Left lobe of liver (tissue), 2 donors: ENCODE data around the gene ABCG1. TPM values are rescaled to one million over a fixed set of nuclear protein-coding genes. Genes with fewer than 3 reads are reported as not detected.

Source experiments
- ATAC-seq: fragments of 200-7000 bp; cut with Tn5 transposase; one replicate; pipeline ENCODE4 v1.9.1; 2020; ENCODE audit warnings: mild to moderate bottlenecking, moderate library complexity
- DNase-seq: peaks from one replicate; pipeline ENCODE4 v3.0.0-alpha.2; 2020; ENCODE audit warnings: low spot score
- total RNA-seq: library from RNA; stranded (reverse); gene quantifications from one replicate; pipeline ENCODE4 v1.2.1, GENCODE V29; 2021
- donor health status: DM: no; HTN: no; CAD: no; lungs with moderate emphysema.
- donor health status: DM: no; HTN: yes; CAD: no.

Gene ABCG1
- total RNA-seq, 1 donor from 2014 or later, result 4.7 TPM

DNA sequence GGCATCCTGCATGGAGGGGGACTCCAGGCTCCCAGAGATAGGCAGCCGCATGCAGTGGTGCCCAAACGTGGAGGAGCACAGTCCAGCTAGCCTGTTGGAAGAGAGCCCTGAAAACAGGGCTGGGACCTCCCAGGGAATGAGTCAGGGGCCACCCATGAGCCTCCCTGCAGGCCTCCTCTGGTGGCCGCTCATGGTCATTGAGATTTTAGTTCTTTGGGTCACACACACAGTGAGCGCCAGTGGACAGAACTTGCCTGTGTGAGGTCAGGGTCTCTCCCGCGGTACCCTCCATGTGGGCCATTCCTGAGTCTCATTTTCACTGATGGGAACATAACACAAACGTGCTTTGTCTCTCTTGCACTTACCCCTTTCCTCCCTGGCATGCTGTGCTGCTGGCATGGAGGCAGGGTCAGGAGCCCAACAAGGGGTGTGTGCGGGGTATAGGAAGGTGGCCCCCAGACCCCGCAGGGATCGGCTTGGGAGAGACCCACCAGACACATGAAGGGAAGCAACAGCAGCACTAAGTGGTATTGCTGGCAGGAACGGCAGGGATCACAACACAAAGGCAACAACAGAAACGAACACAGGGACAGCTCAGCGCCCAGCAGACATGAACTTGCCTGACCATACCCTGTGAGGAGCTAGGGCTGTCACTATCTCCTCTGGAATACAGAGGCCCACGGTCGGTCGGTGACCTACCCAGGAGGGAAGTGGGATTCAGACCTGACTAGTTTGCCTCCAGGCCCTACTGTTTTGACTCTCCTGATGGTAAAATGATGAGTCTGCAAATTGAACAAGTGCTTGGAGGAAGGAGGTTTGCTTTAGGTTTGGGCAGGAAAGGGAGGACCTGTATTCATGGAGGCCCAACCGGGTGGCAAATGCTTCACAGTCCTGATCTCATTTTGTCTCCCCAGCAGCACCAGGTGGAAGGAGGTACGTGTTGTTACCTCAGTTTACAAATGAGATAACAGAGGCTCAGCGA, 31.8 kb downstream of the ABCG1 start:
- peak; percentile 20 for ATAC-seq
- DNase-seq, result no peak

- DNase-seq (no peak), ATAC-seq (no peak)
Observed at GRCh38 chr21:42251654-42252324, 32.8 kb downstream of the ABCG1 start.

GRCh38 chr21:42252325-42252654, 33.4 kb downstream of the ABCG1 start:
- DNase-seq (no peak), ATAC-seq (no peak)

GRCh38 chr21:42252778-42253340, 33.9 kb downstream of the ABCG1 start:
- no peak for ATAC-seq
- DNase-seq, result no peak

- no peak for ATAC-seq
- DNase-seq, result no peak
Observed at GRCh38 chr21:42253466-42253865, 34.5 kb downstream of the ABCG1 start.

DNA sequence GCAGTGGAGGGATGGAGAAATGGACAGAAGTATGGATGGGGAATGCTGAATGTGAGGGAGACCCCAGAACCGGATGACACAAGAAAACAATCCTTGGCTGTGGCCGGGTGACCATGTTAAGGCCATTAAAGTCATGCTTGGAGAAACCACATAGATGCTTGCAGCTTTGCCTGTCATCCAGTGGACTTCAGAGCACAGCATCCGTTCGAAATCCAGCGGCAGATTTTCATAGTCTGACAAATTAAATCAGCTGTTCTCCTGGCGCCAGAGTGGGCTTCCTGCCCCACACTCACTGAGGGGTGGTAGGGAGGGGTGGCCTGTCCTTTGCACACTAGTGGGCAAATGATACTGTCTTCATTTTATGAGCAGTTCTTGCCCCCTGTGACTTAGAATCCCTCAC, 35.1 kb downstream of the ABCG1 start:
- no peak for ATAC-seq

GRCh38 chr21:42254651-42255601, 36.0 kb downstream of the ABCG1 start:
- ATAC-seq (no peak), DNase-seq (no peak)

More for the DNA sequence above, 35.1 kb downstream of the ABCG1 start:
- no peak for DNase-seq

DNA sequence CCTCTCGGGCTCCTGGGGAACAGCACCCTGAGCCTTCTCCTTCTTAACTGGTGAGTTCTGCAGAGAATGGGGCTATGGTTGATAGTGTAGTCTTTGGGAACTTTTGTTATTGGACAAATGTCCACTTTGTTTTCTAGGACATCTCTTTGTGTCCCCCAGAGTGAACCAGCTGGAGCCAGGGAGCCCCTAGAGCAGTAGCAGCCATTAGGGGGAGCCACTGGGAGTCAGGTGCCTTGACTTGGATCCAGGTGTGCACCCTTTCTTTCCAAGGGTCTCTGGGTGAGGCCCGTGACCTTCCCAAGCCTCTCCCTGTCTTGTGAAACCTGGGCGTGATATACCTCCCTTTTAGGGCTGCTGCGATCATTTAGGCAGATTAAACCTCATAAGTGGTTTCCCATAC, 36.9 kb downstream of the ABCG1 start:
- DNase-seq, result no peak
- no peak for ATAC-seq

DNA sequence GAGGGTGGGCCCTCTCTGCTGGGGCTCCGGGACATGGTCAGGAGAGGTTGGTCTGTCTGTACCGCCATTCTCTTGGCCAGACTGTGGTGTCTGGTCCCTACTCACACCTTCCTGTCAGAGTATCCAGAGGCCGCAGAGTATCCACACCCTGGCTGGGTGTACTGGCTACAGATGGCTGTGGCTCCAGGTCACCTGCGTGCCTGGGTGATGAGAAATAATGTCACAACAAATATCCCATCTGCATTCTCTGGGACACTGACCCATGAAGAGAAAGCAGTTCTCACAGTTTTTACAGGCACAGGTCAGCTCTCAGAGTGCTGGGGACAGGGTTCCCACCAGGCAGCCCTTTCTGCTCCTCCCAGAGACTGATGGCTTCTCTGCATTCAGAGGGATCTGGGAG, 37.4 kb downstream of the ABCG1 start:
- no peak for DNase-seq
- ATAC-seq, result no peak

DNA sequence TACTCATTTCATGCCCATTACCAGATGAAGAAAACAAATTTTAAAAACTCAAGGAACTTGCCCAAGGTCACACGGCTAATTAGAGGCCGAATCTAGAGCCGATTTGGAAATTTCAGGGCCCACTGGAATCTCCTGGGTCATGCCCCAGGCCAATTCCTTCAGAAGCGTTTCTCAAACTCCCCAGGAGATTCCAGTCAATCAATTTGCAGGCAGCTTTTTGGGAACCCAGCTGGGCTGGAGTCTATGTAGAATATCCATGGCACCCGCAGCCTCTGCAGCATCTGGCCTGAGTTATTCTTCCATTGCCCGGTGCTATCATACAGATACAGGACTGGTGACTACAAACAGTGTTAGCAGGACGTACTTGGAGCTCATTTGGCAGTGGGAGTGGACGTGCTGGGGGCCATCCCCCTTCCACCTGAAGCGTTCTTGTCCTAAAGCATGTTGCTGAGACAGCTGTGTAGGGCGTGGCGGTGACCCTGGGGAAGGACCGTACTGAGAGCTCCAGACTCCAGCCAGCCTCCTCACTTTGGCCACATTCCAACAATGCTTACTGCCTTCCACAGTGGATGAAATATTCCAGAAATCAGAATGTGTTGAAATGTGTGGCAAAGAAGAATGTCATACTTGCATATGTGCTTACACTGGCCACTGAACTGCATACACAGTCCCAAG, 38.3 kb downstream of the ABCG1 start:
- DNase-seq, result no peak
- no peak for ATAC-seq

DNA sequence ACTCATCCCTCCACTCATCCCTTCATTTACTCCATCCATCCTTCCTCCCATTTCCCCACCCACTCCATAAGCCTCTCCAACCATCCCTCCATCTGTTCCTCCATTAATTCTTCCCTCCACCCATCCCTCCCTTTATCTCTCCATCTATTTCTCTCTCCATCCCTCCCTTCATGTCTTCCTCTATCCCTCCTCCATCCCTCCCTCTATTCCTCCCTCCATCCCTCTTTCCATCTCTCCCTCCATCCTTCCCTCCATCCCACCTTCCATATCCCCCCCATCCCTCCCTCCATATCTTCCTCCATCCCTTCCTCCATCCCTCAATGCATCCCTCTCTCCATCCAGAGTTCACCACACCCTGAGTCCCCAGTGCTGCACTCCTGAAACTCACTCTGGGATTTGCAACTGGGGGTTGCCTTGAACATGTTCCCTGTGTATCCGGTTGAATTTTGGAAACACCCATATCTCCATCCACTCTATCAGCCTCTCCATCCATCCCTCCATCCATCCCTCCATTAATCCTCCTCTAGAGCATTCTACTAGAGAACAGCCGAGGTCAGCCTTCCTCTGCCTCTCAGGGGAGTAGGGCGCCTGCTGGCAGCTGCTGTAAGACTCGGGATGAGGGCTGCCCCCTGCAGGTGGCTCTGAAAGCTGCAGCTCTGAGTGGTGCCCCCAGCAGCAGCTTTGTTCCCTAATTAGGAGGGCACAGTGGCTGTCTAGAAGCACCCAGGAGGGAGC, 39.4 kb downstream of the ABCG1 start:
- peak; percentile 69 for DNase-seq
- ATAC-seq, result peak; percentile 91

GRCh38 chr21:42258885-42259407, 40.0 kb downstream of the ABCG1 start:
- DNase-seq (no peak), ATAC-seq (peak; percentile 31)

DNA sequence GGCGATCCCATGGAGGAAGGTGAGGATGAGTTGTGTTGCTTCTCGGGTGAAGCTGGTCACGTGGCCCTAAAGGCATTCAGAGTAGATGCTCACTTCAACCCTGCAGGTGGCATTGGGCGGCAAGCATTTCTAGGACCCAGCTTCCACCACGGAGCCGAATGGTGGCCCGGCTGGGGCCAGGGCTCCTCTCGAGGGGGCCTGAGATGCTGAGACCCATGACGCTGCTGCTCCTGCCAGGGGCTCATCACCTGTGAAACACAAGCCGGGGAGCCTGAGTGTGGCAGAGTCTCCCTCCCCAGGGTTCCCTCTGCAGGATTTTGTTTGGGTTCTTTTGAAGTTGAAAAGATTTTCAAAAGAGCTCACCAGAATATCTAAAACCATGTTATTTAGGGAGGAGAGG, 41.2 kb downstream of the ABCG1 start:
- ATAC-seq (no peak), DNase-seq (no peak)

DNA sequence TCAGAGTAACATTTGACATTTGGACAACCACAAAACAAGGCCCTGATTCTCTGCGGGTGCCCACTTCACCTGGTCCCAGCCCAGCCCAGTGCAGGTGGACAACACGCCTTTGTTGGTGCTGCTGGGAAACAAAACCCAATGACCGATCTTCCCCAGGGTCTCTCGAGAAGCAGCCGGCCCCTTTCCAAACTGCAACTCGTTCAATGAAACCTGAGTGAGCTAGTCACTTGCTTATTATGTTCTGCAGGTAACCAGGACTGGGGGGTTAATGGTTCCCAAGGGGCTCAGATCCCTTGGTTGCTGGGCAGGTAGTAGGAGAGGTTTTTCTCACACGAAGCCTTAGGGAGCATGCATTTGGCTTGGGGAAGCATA, 42.9 kb downstream of the ABCG1 start:
- no peak for DNase-seq
- no peak for ATAC-seq

DNA sequence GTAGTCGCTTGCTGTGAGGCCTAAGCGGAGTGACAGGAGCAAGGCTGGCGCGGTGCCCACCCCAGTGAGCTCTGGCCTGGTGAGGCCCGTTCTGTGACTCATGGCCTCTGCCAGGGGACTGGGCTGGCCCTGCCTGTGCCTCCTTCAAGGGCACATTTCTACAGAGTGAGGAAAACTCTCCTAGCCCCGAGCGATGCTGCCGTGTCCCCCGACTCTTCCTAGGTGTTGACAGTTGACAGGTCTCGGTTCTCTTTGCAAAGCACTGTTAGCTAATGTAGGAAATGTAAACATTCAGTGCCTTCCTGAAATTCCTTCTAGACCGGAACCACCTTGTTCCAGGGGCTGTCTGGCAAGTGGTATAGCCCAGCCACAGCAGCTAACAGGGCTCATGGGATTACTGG, 43.9 kb downstream of the ABCG1 start:
- ATAC-seq (peak; percentile 24), DNase-seq (no peak)

GRCh38 chr21:42263591-42264131, 44.7 kb downstream of the ABCG1 start:
- DNase-seq (peak; percentile 57), ATAC-seq (peak; percentile 54)

DNA sequence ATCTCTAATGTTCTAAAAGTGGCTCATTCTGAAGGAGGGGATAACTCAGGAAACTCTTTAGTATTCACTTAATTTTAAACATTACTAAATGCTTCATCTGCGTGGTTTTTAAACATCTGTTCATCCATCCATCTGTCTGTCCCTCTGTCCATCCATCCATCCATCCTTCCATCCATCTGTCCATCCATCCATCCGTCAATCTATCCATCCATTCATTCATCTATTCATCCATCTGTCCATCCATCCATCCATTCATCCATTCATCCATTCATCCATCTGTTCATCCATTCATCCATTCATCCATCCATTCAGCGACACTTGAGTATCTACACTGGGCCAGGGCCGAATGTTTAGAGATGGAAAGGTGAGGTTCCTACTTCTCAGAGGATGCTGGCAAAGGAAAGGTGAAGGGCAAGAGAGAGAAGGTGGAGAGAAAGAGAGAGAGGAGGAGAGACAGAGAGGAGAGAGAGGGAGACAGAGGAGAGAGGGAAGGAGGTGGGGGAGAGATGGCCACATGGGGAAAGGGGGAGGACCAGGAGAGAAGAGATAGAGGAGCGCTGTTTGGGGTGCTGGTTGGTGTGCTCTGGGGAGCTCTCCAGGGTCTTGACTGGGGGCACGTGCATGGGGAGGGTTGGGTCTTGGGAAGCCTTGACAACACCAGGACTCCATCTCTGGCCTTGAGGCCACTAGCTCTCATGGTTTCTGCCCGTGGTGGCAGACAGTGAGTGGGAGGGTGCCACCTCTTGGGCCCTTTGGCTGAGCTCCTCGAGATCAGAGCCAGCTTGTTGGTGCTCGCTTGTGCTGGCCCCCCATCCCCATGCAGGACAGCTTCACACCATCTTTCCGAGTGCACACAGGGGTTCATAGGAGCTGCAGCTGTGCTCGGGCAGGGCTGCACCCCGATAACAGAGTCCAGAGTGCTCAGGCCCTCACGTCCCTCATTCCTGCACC, 45.6 kb downstream of the ABCG1 start:
- no peak for ATAC-seq
- DNase-seq, result no peak
